SK-N-SH treated with all-trans-retinoic acid at 6 μM for 48 hours (cell line): ENCODE results near the gene PCF11.

Experiments
- ATAC-seq: fragments of 200-7000 bp; cut with Tn5 transposase; 3 replicates; pipeline ENCODE4 v1.9.1; 2020; ENCODE audit warnings: mild to moderate bottlenecking, moderate library complexity
- BACH2 ChIP-seq: fragments of 250-450 bp; sonication (Bioruptor Pico); IDR thresholded peaks from 2 replicates; pipeline ENCODE4 v1.9.0; 2021; ENCODE audit warnings: mild to moderate bottlenecking, borderline replicate concordance
- CREB5 ChIP-seq: fragments of 250-450 bp; sonication (Bioruptor Pico); IDR thresholded peaks from 2 replicates; pipeline ENCODE4 v1.5.1; 2020; ENCODE audit warnings: low read depth, mild to moderate bottlenecking, moderate library complexity
- CSDC2 ChIP-seq: fragments of 250-450 bp; sonication (Bioruptor Pico); IDR thresholded peaks from 2 replicates; pipeline ENCODE4 v1.5.0; 2020; ENCODE audit warnings: mild to moderate bottlenecking, moderate library complexity
- CSRNP3 ChIP-seq: fragments of 250-450 bp; sonication (Bioruptor Pico); IDR thresholded peaks from 2 replicates; pipeline ENCODE4 v1.5.1; 2021; ENCODE audit warnings: mild to moderate bottlenecking, moderate library complexity
- ESRRG ChIP-seq: fragments of 250-450 bp; sonication (Bioruptor Pico); IDR thresholded peaks from 2 replicates; pipeline ENCODE4 v1.6.1; 2021; ENCODE audit warnings: mild to moderate bottlenecking
- GLIS3 ChIP-seq: fragments of 250-450 bp; sonication (Bioruptor Pico); IDR thresholded peaks from 2 replicates; pipeline ENCODE4 v1.5.0; 2020; ENCODE audit warnings: mild to moderate bottlenecking, moderate library complexity
- OSR1 ChIP-seq: fragments of 250-450 bp; sonication (Bioruptor Pico); IDR thresholded peaks from 2 replicates; pipeline ENCODE4 v1.8.0; 2022; ENCODE audit warnings: moderate library complexity, mild to moderate bottlenecking, inconsistent platforms
- PATZ1 ChIP-seq: fragments of 250-450 bp; sonication (Bioruptor Pico); IDR thresholded peaks from 2 replicates; pipeline ENCODE4 v1.8.0; 2020; ENCODE audit warnings: mild to moderate bottlenecking, moderate library complexity, borderline replicate concordance
- POU6F1 ChIP-seq: fragments of 250-450 bp; sonication (Bioruptor Pico); IDR thresholded peaks from 2 replicates; pipeline ENCODE4 v1.8.0; 2021; ENCODE audit warnings: low read depth, mild to moderate bottlenecking, moderate library complexity, borderline replicate concordance
- PPARA ChIP-seq: fragments of 250-450 bp; sonication (Bioruptor Pico); IDR thresholded peaks from 2 replicates; pipeline ENCODE4 v1.5.0; 2020; ENCODE audit warnings: mild to moderate bottlenecking, borderline replicate concordance
- RARB ChIP-seq: fragments of 250-450 bp; sonication (Bioruptor Pico); IDR thresholded peaks from 2 replicates; pipeline ENCODE4 v1.8.0; 2021; ENCODE audit warnings: mild to moderate bottlenecking, moderate library complexity
- SNAI2 ChIP-seq: fragments of 250-450 bp; sonication (Bioruptor Pico); IDR thresholded peaks from 2 replicates; pipeline ENCODE4 v1.5.0; 2020; ENCODE audit warnings: mild to moderate bottlenecking, moderate library complexity
- TCF4 ChIP-seq: fragments of 250-450 bp; sonication (Bioruptor Pico); IDR thresholded peaks from 2 replicates; pipeline ENCODE4 v1.8.0; 2021; ENCODE audit warnings: mild to moderate bottlenecking, moderate library complexity, borderline replicate concordance
- TOX ChIP-seq: fragments of 250-450 bp; sonication (Bioruptor Pico); IDR thresholded peaks from 2 replicates; pipeline ENCODE4 v1.8.0; 2021; ENCODE audit warnings: mild to moderate bottlenecking, moderate library complexity, borderline replicate concordance
- TSHZ2 ChIP-seq: fragments of 250-450 bp; sonication (Bioruptor Pico); IDR thresholded peaks from 2 replicates; pipeline ENCODE4 v1.5.0; 2020; ENCODE audit warnings: mild to moderate bottlenecking, moderate library complexity
- ZFP3 ChIP-seq: fragments of 250-450 bp; sonication (Bioruptor Pico); IDR thresholded peaks from 2 replicates; pipeline ENCODE4 v1.5.0; 2020; ENCODE audit warnings: mild to moderate bottlenecking, moderate library complexity
- ZNF565 ChIP-seq: fragments of 450-650 bp; formaldehyde crosslinking; conservative IDR thresholded peaks from 2 replicates; pipeline ENCODE4 v1.5.0; 2020; ENCODE audit warnings: low read depth, mild to moderate bottlenecking, moderate library complexity
- ZNF70 ChIP-seq: fragments of 450-650 bp; formaldehyde crosslinking; IDR thresholded peaks from 2 replicates; pipeline ENCODE4 v1.5.0; 2020; ENCODE audit warnings: mild to moderate bottlenecking, moderate library complexity
- ZNF8 ChIP-seq: fragments of 450-650 bp; formaldehyde crosslinking; IDR thresholded peaks from 2 replicates; pipeline ENCODE4 v1.5.0; 2020; ENCODE audit warnings: mild to moderate bottlenecking, moderate library complexity

The PCF11 gene

GRCh38 chr11:83118814-83119213 is 38.1 kb upstream of the PCF11 start:
- ATAC-seq = no peak
- TF ChIP-seq BACH2 (no peak), TOX (CRISPR knock-in tag) (no peak), GLIS3 (no peak), TSHZ2 (CRISPR knock-in tag) (no peak), ZNF565 (CRISPR knock-in tag) (no peak), SNAI2 (CRISPR knock-in tag) (no peak), CSDC2 (CRISPR knock-in tag) (no peak), ZFP3 (CRISPR knock-in tag) (no peak), CSRNP3 (CRISPR knock-in tag) (no peak), ZNF8 (CRISPR knock-in tag) (no peak), OSR1 (no peak), TCF4 (CRISPR knock-in tag) (no peak), PATZ1 (CRISPR knock-in tag) (no peak), CREB5 (no peak), ZNF70 (CRISPR knock-in tag) (no peak), ESRRG (CRISPR knock-in tag) (no peak), PPARA (CRISPR knock-in tag) (no peak), POU6F1 (CRISPR knock-in tag) (no peak), RARB (no peak)

GRCh38 chr11:83119216-83119615 is 37.7 kb upstream of the PCF11 start:
- no peak for ATAC-seq
- TF ChIP-seq PPARA (CRISPR knock-in tag) (no peak), CSRNP3 (CRISPR knock-in tag) (no peak), POU6F1 (CRISPR knock-in tag) (no peak), TCF4 (CRISPR knock-in tag) (no peak), ZNF565 (CRISPR knock-in tag) (no peak), PATZ1 (CRISPR knock-in tag) (no peak), BACH2 (no peak), CSDC2 (CRISPR knock-in tag) (no peak), CREB5 (no peak), ZNF70 (CRISPR knock-in tag) (no peak), TOX (CRISPR knock-in tag) (no peak), TSHZ2 (CRISPR knock-in tag) (no peak), ZFP3 (CRISPR knock-in tag) (no peak)
